Measurements from ENCODE around the gene LRRFIP1. TPM values are rescaled to one million over a fixed set of nuclear protein-coding genes. Genes with fewer than 3 reads are reported as not detected.

The LRRFIP1 gene
- total and polyA plus RNA-seq, 2 of the 13 experiments (the other 11 are each of a cell fraction or from before 2014, with no cell fraction given) = 15.9 to 40.5 TPM

DNA sequence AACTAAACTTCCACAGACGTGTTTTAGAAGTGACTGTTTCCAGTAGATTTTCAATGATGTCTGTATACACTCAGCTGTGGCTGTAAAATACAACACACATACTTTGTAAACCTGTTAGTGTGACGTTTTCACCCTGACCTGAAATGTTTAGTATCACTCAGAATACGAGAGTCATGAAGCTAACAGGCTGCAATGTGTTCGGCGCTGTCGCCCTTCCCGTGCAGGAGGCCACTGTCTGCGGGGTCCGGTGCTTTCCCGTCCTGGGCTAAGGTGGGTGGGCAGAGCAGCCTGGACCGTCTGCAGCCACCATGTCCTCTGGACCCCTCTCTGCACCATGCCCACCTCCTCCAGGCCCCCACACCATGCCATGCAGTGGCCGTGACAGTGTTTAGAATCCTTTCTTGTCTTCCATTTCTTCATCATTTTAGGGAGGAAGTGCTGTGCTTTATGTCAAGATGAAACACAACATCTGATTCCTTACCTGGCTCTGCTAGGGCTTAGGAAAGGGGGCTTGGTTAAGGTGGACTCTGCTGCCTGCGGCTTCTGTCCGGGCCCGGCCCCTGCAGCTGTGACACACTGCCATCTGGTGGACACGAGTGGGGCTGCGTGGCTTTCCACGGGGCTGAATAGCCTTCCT is 117.3 kb downstream of the LRRFIP1 start (continued):
- TF ChIP-seq SMARCE1 (IDR thresholded peaks at IDR 0.05; ENCODE audit: borderline replicate concordance) (no peak), ZSCAN31 (CRISPR knock-in tag; IDR thresholded peaks at IDR 0.05; ENCODE audit: low read depth) (peak; percentile 77; the same call in 1 of the 2 replicates), RFX1 (IDR thresholded peaks at IDR 0.05) (no peak), ATAD3A (CRISPR knock-in tag; IDR thresholded peaks at IDR 0.05) (0 out of 2 replicates have a peak, but pooled peaks have one; percentile 12), ZUFSP (CRISPR knock-in tag; IDR thresholded peaks at IDR 0.05; ENCODE audit: borderline replicate concordance) (no peak), ZBTB38 (CRISPR knock-in tag; IDR thresholded peaks at IDR 0.05) (peak; percentile 89)

- in situ Hi-C loops (cut with HindIII; ENCODE audit: extremely low pct_ligation_motif_present, low pct_unique_long_range_greater_than_20kb) = no loop called here
- BruUV-seq (replicated peaks) = no TSS peak
- no peaks in the 10 kb centered on the region for H3K27me3 ChIP-seq (ENCODE audit: control insufficient read depth in 1 of 2, insufficient read depth in 2 of 2, low read length in 2 of 2)
- H4K20me1 ChIP-seq (ENCODE audit: insufficient read depth, low read length) = no peaks in the 10 kb centered on the region
- no peak overlapping the region for H3K4me3 ChIP-seq (replicated peaks in 1 of 3; ENCODE audit: insufficient read depth in 1 of 3, low read depth in 2 of 3, low read length in 3 of 3)
- no peak overlapping the region for H3K27ac ChIP-seq (ENCODE audit: extremely low read length, insufficient read depth, low read length)
- peaks cover 14 to 23% of the 10 kb centered on the region in 2 experiments for H3K36me3 ChIP-seq (replicated peaks in 1 of 2; ENCODE audit: control insufficient read depth in 1 of 2, insufficient read depth in 2 of 2, low read length in 2 of 2)
- H2AFZ ChIP-seq (ENCODE audit: low read length) = no peak overlapping the region
- peaks cover 53% of the 10 kb centered on the region for H3K4me1 ChIP-seq (ENCODE audit: insufficient read depth, low read length)
- DNase-seq (ENCODE audit: low spot score) (no peak), ATAC-seq (no peak), FAIRE-seq (no peak)
- POLR2A ChIA-PET = interaction anchor here (1.1 to 1.3 kb wide), 2 partner anchors 76 to 144 kb away, joined by 3 to 5 read pairs; no protein-coding TSS in a partner anchor
- CTCF ChIA-PET (ENCODE audit: low intra/inter-chr PET ratio, low total read pairs) = interaction anchor here (0.7 to 3.1 kb wide), 8 partner anchors 30 to 233 kb away, joined by 3 to 107 read pairs (median 20); no protein-coding TSS in a partner anchor
- no peaks in the 10 kb centered on the region for H3K9me3 ChIP-seq (ENCODE audit: low read length)
- intact Hi-C loops (cut with micrococcal nuclease; ENCODE audit: unreplicated experiment) = loop anchor here (1.0 to 2.0 kb wide), 5 partner anchors 58 to 232 kb away; no protein-coding TSS in a partner anchor
- 65% methylated on average over 5 of the region's 5 CpGs for WGBS (ENCODE audit: low lambda C conversion rate)
- H3K79me2 ChIP-seq (ENCODE audit: insufficient read depth, low read length) = peaks cover 2% of the 10 kb centered on the region
- TF ChIP-seq MAFK (conservative IDR thresholded peaks at IDR 0.05 in 1 of 2, IDR thresholded peaks at IDR 0.05 in 1 of 2; ENCODE audit: low read length in 2 of 2) (peak in 1 of 2 experiments; percentile 36; a peak in 2 of 4 replicates), ELF4 (CRISPR knock-in tag; IDR thresholded peaks at IDR 0.05; ENCODE audit: borderline replicate concordance) (peak; percentile 41; the same call in 1 of the 2 replicates), IRF2 (CRISPR knock-in tag; IDR thresholded peaks at IDR 0.05) (no peak), ESRRA (CRISPR knock-in tag; IDR thresholded peaks at IDR 0.05; ENCODE audit: low read depth) (no peak), TGIF2 (CRISPR knock-in tag; IDR thresholded peaks at IDR 0.05) (no peak), ZNF430 (CRISPR knock-in tag; IDR thresholded peaks at IDR 0.05) (peak; percentile 18; the same call in 1 of the 2 replicates), ZSCAN9 (CRISPR knock-in tag; IDR thresholded peaks at IDR 0.05; ENCODE audit: borderline replicate concordance) (0 out of 2 replicates have a peak, but pooled peaks have one; percentile 4)
- no peak overlapping the region for H3K9ac ChIP-seq (ENCODE audit: insufficient read depth, low read depth, low read length)
- H3K4me2 ChIP-seq (ENCODE audit: low read depth, low read length) = no peak overlapping the region
These were observed 117.8 kb downstream of the LRRFIP1 start for GRCh38 chr2:237745250-237745613.

Data from HepG2 (cell line).